ENCODE results near the gene PTPN20.

Gene PTPN20

GRCh38 chr10:47045331-47045861 lies 134.2 kb downstream of the PTPN20 start:
- no peak for TF ChIP-seq ZNF274 (IDR thresholded peaks at IDR 0.05; ENCODE audit: low read depth, low read length)
- no peak overlapping the region for H3K4me3 ChIP-seq (ENCODE audit: low read length)

- no peak overlapping the region for H3K4me3 ChIP-seq (ENCODE audit: low read length)
- TF ChIP-seq ZNF274 (IDR thresholded peaks at IDR 0.05; ENCODE audit: low read depth, low read length), result no peak
Observed at GRCh38 chr10:47046321-47047126, 135.3 kb downstream of the PTPN20 start.

- no peak for TF ChIP-seq ZNF274 (IDR thresholded peaks at IDR 0.05; ENCODE audit: low read depth, low read length)
- no peak overlapping the region for H3K4me3 ChIP-seq (ENCODE audit: low read length)
Observed at GRCh38 chr10:47047127-47047504, 135.9 kb downstream of the PTPN20 start.

GRCh38 chr10:47047577-47048525 lies 136.6 kb downstream of the PTPN20 start:
- TF ChIP-seq ZNF274 (IDR thresholded peaks at IDR 0.05; ENCODE audit: low read depth, low read length), result no peak
- no peak overlapping the region for H3K4me3 ChIP-seq (ENCODE audit: low read length)

- no peak overlapping the region for H3K4me3 ChIP-seq (ENCODE audit: low read length)
- TF ChIP-seq ZNF274 (IDR thresholded peaks at IDR 0.05; ENCODE audit: low read depth, low read length), result no peak
Observed at GRCh38 chr10:47048526-47048905, 137.3 kb downstream of the PTPN20 start.

- no peak overlapping the region for H3K4me3 ChIP-seq (ENCODE audit: low read length)
- TF ChIP-seq ZNF274 (IDR thresholded peaks at IDR 0.05; ENCODE audit: low read depth, low read length), result no peak
Observed at GRCh38 chr10:47049056-47049851, 138.0 kb downstream of the PTPN20 start.

GRCh38 chr10:47049906-47050305 lies 138.7 kb downstream of the PTPN20 start:
- H3K4me3 ChIP-seq (ENCODE audit: low read length), result no peak overlapping the region
- TF ChIP-seq ZNF274 (IDR thresholded peaks at IDR 0.05; ENCODE audit: low read depth, low read length), result no peak

GRCh38 chr10:47050618-47051455 lies 139.6 kb downstream of the PTPN20 start:
- no peak for TF ChIP-seq ZNF274 (IDR thresholded peaks at IDR 0.05; ENCODE audit: low read depth, low read length)

GRCh38 chr10:47051741-47052238 lies 140.6 kb downstream of the PTPN20 start:
- TF ChIP-seq ZNF274 (IDR thresholded peaks at IDR 0.05; ENCODE audit: low read depth, low read length), result no peak
- no peak overlapping the region for H3K4me3 ChIP-seq (ENCODE audit: low read length)

More at GRCh38 chr10:47050618-47051455, 139.6 kb downstream of the PTPN20 start:
- no peak overlapping the region for H3K4me3 ChIP-seq (ENCODE audit: low read length)
